GM23248 (cell line): ENCODE results near the gene ACAP3. TPM values are rescaled to one million over a fixed set of nuclear protein-coding genes. Genes with fewer than 3 reads are reported as not detected.

Experiments
- DNase-seq: peaks from one replicate; pipeline ENCODE4 v3.0.0-alpha.2; 2015
- H2AFZ ChIP-seq: fragments of 200-600 bp; sonication (generic); 2 replicates; pipeline ENCODE4 v1.6.1; 2016; ENCODE audit warnings: antibody characterized with exemption
- H3F3A ChIP-seq: fragments of 200-600 bp; sonication (generic); 2 replicates; pipeline ENCODE4 v1.6.1; 2016; ENCODE audit warnings: mild to moderate bottlenecking, antibody characterized with exemption, mixed run types; ENCODE audit not compliant: insufficient read depth
- H3K27ac ChIP-seq: fragments of 200-600 bp; sonication (generic); 2 replicates; pipeline ENCODE4 v1.5.1; 2016; ENCODE audit warnings: mild to moderate bottlenecking
- H3K27me3 ChIP-seq: fragments of 200-600 bp; sonication (generic); replicated peaks from 2 replicates; pipeline ENCODE4 v1.6.1; 2016; ENCODE audit warnings: mild to moderate bottlenecking; ENCODE audit not compliant: insufficient read depth
- H3K36me3 ChIP-seq: fragments of 200-600 bp; sonication (generic); 2 replicates; pipeline ENCODE4 v1.6.1; 2016; ENCODE audit warnings: low read depth, mild to moderate bottlenecking
- H3K4me1 ChIP-seq: fragments of 200-600 bp; sonication (generic); 2 replicates; pipeline ENCODE4 v1.6.1; 2016; ENCODE audit warnings: mild to moderate bottlenecking; ENCODE audit not compliant: insufficient read depth
- H3K4me2 ChIP-seq: fragments of 200-600 bp; sonication (generic); one replicate; pipeline ENCODE4 v1.6.1; 2016; ENCODE audit warnings: mild to moderate bottlenecking; ENCODE audit not compliant: unreplicated experiment
- H3K4me3 ChIP-seq: fragments of 200-600 bp; sonication (generic); 2 replicates; pipeline ENCODE4 v1.5.1; 2016; ENCODE audit warnings: mild to moderate bottlenecking
- H3K79me2 ChIP-seq: fragments of 200-600 bp; sonication (generic); 2 replicates; pipeline ENCODE4 v1.6.1; 2016; ENCODE audit warnings: mild to moderate bottlenecking; ENCODE audit not compliant: insufficient read depth
- H3K9ac ChIP-seq: fragments of 200-600 bp; sonication (generic); 2 replicates; pipeline ENCODE4 v1.6.1; 2016; ENCODE audit warnings: mild to moderate bottlenecking
- H3K9me2 ChIP-seq: fragments of 200-600 bp; sonication (generic); 2 replicates; pipeline ENCODE4 v1.6.1; 2016; ENCODE audit warnings: mixed run types, mild to moderate bottlenecking, moderate library complexity; ENCODE audit not compliant: insufficient read depth
- H3K9me3 ChIP-seq: fragments of 200-600 bp; sonication (generic); one replicate; pipeline ENCODE4 v1.6.1; 2017; ENCODE audit warnings: low read depth
- H4K20me1 ChIP-seq: fragments of 200-600 bp; sonication (generic); 2 replicates; pipeline ENCODE4 v1.6.0; 2016; ENCODE audit not compliant: insufficient read depth
- EZH2 ChIP-seq: fragments of 200-600 bp; sonication (generic); IDR thresholded peaks from 2 replicates; pipeline ENCODE4 v1.6.1; 2018; ENCODE audit warnings: antibody characterized with exemption, mild to moderate bottlenecking; ENCODE audit not compliant: insufficient read depth, poor library complexity, severe bottlenecking
- EZH2phosphoT487 ChIP-seq: fragments of 200-600 bp; sonication (generic); IDR thresholded peaks from 2 replicates; pipeline ENCODE4 v1.6.1; 2018; ENCODE audit warnings: antibody characterized with exemption, moderate library complexity, mild to moderate bottlenecking, low read depth; ENCODE audit not compliant: insufficient read depth
- WGBS, 2 experiments: methylation state at CpG; one replicate each; pipeline ENCODE4 v1.1.6; 2015 to 2017; ENCODE audit warnings: low lambda C conversion rate in 2 of 2, low coverage in 1 of 2; ENCODE audit errors: missing lambda C conversion rate in 2 of 2; 5-methylcytosine and 5-hydroxymethylcytosine counted together
- in situ Hi-C: fragments of 300-500 bp; cut with MboI; formaldehyde crosslinking; loops from 2 replicates; pipeline ENCODE4 v1.15.0; 2020
- microRNA-seq: library from miRNA; unstranded; fragments of <30 nt; microRNA quantifications from one replicate; pipeline ENCODE4, GENCODE V29; 2016; ENCODE audit warnings: borderline number of aligned reads
- polyA plus RNA-seq: library from polyadenylated mRNA; unstranded; fragments of >200 nt; fragmentation: Nextera tagmentation; extraction: Ambion mirVana; gene quantifications from 2 replicates; pipeline ENCODE4 v1.2.1, GENCODE V29; 2016
- small RNA-seq: library from RNA; depleted of rRNA; stranded (forward); fragments of <200 nt; gene quantifications from one replicate; pipeline ENCODE3, GENCODE V24; 2014; ENCODE audit warnings: low read depth, low replicate concordance
- total RNA-seq: library from RNA; depleted of rRNA; stranded (reverse); fragments of >200 nt; shearing (Covaris generic); gene quantifications from 2 replicates; pipeline ENCODE4 v1.2.3, GENCODE V29; 2014; rRNA removed

The ACAP3 gene
- total and polyA plus RNA-seq, 2 experiments from 2014 or later, result 11.8 to 68.0 TPM

DNA sequence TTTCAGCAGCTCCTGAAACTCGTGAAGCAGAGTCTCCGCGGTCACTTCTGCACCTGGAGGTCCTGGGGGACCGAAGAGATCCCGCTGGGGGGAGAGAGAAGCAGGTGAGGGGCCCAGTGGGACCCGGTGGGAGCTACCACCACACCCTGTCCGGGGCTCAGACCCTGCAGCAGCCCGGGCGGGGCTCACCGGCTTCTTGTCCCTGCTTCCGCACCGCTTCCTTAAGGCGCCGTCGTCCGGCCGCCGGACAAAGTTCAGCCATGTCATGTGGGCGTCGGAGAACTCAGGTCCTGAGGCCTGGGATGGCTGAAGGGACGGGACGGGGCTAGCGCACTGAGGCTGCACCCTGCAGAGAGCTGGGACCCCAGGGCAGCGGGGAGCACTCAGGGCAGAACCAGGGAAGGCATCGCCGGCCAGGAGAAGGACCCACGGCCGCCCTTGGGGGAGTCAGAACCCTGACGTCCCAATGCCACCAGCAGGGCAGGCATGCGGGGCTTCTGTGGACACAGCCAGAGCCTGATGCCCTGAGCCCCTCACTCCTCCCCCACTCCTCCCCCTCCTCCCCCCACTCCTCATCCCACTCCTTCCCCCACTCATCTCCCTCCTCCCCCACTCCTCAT, 63.4 kb downstream of the ACAP3 start:
- Histone ChIP-seq H3K27ac (no peak overlapping the region), H3K9ac (no peak overlapping the region), H3K9me2 (no peaks in the 10 kb centered on the region), H3K4me3 (no peak overlapping the region), H3K9me3 (no peaks in the 10 kb centered on the region), H3K36me3 (no peaks in the 10 kb centered on the region), H2AFZ (no peak overlapping the region), H4K20me1 (no peaks in the 10 kb centered on the region), H3K27me3 (no peaks in the 10 kb centered on the region), H3F3A (no peaks in the 10 kb centered on the region), H3K4me1 (no peaks in the 10 kb centered on the region), H3K79me2 (no peaks in the 10 kb centered on the region), H3K4me2 (no peak overlapping the region)
- TF ChIP-seq EZH2 (no peak), EZH2phosphoT487 (no peak)
- DNase-seq, result peak; percentile 11
- in situ Hi-C loops, result no loop called here
- WGBS, 2 experiments, result 79 to 89% methylated on average over 24 to 30 of the region's 30 CpGs

DNA sequence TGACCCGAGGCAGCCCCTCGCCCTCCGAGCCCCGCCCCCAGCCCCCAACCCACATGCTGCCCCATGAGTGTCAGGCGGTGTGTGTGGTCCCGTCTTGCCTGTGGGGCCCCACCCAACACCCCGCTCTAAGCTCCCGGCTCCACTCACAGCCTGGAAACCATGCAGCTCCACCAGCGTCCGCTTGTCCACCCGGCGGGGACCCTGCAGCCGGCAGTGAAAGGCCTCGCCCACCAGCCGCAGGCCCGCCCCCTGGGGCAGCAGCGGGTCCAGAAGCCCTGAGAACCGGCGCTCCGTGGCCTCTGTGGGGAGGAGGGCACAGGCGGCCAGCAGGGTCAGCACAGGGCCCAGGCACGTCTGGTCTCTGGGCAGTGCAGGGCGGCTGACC, 63.9 kb downstream of the ACAP3 start:
- Histone ChIP-seq H3K4me3 (no peak overlapping the region), H3K27ac (no peak overlapping the region), H3K4me1 (no peaks in the 10 kb centered on the region), H3K27me3 (no peaks in the 10 kb centered on the region), H3K79me2 (no peaks in the 10 kb centered on the region), H3K9ac (no peak overlapping the region), H3F3A (no peaks in the 10 kb centered on the region), H2AFZ (no peak overlapping the region), H3K9me3 (no peaks in the 10 kb centered on the region), H3K9me2 (no peaks in the 10 kb centered on the region), H4K20me1 (no peaks in the 10 kb centered on the region), H3K4me2 (no peak overlapping the region), H3K36me3 (no peaks in the 10 kb centered on the region)
- in situ Hi-C loops, result no loop called here
- TF ChIP-seq EZH2 (no peak), EZH2phosphoT487 (no peak)
- 71 to 73% methylated on average over 13 to 23 of the region's 23 CpGs for WGBS, 2 experiments
- peak; percentile 20 for DNase-seq

DNA sequence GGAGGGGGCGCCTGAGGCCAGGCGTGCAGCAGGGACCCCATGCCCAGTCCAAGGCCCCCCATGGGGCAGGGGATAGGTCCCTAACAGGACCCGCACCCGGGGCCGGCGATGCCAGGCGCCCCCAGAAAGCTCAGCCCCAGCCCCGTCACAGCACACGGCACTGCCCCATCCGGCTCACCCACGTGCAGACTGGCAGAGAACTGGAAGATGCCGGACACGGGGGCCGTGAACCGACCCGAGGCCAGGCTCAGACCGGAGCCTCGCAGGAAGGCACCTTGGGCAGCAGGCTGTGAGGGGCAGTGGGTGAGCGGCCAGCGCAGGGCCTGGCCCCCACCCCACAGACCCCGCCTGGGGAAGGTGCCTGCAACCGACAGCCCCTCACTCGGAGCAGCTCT, 64.5 kb downstream of the ACAP3 start:
- Histone ChIP-seq H4K20me1 (no peaks in the 10 kb centered on the region), H3K79me2 (no peaks in the 10 kb centered on the region), H3F3A (no peaks in the 10 kb centered on the region), H3K27ac (no peak overlapping the region), H3K36me3 (no peaks in the 10 kb centered on the region), H3K4me1 (no peaks in the 10 kb centered on the region), H3K9ac (no peak overlapping the region), H3K9me3 (no peaks in the 10 kb centered on the region), H2AFZ (no peak overlapping the region), H3K27me3 (no peaks in the 10 kb centered on the region), H3K4me3 (no peak overlapping the region), H3K9me2 (no peaks in the 10 kb centered on the region), H3K4me2 (no peak overlapping the region)
- in situ Hi-C loops, result no loop called here
- no peak for TF ChIP-seq EZH2
- no peak for TF ChIP-seq EZH2phosphoT487
- DNase-seq, result no peak
- WGBS, 2 experiments, result 94 to 95% methylated on average over 13 to 19 of the region's 23 CpGs

DNA sequence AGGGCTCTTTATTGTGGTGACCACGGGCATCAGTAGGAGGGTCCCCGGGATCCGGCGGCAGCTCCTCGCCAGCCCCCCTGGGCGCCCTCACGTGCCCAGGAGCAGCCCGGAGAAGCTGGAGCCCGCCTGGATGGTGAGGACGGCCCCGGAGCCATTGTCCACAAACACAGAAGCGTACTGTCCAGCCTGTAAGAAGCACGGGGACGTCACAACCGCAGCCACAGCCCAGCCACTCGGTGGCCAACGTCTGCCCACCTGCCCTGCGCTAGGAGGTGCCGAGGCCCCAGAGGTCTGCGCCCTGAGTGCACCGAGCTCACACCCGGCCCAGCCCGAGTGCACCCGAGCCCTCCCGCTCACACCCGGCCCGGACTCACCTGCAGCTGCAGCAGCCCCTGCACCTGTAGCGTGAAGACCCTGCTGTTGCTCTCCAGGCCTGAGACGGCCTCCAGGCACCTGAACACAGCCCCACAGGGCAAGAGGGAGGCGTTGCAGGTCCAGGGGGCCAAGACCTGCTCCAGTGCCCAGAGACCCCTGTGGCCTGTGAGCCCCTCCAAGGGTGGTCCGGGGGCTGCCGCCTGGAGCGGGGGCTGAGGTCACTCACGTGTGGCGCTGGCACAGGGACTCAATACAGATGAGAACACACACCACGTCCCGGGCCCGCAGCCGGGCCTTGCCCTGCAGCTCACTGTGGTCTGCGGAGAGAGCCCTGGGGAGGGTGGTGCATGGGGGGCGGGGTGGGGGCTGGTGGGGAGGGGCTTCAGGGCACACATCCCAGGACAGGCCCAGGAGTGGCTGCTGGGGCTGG, 65.1 kb downstream of the ACAP3 start:
- TF ChIP-seq EZH2 (no peak), EZH2phosphoT487 (no peak)
- no peak overlapping the region for H3K27ac ChIP-seq
- H3K36me3 ChIP-seq, result no peaks in the 10 kb centered on the region
- no peaks in the 10 kb centered on the region for H3K4me1 ChIP-seq
- no peaks in the 10 kb centered on the region for H4K20me1 ChIP-seq
- H3K4me3 ChIP-seq, result no peak overlapping the region
- WGBS, 2 experiments, result 88 to 89% methylated on average over 33 to 41 of the region's 41 CpGs
- H2AFZ ChIP-seq, result no peak overlapping the region
- in situ Hi-C loops, result no loop called here
- no peaks in the 10 kb centered on the region for H3K27me3 ChIP-seq
- H3K9me3 ChIP-seq, result no peaks in the 10 kb centered on the region
- no peaks in the 10 kb centered on the region for H3K79me2 ChIP-seq
- no peaks in the 10 kb centered on the region for H3F3A ChIP-seq
- no peak for DNase-seq
- H3K9ac ChIP-seq, result no peak overlapping the region
- no peak overlapping the region for H3K4me2 ChIP-seq
- no peaks in the 10 kb centered on the region for H3K9me2 ChIP-seq

Small RNAs within 50 kb of the gene (microRNA-seq; reads per million reads assigned to microRNA genes)
- gene MIR6726, result 3.6 reads per million
- gene MIR6727, result 2.0 reads per million
- not detected for gene MIR6808

Small RNAs within 50 kb of the gene (small RNA-seq; reads per million reads assigned to genes)
- not detected for gene MIR6726

Other genes with a start within 250 kb of the ACAP3 start
- not detected in 2 replicates for gene RNF223, start 233.6 kb downstream of the ACAP3 start, total RNA-seq
- not detected in 2 replicates for gene RNF223, start 233.6 kb downstream of the ACAP3 start, polyA plus RNA-seq
- 5.2 and 13.1 TPM in 2 replicates for gene C1orf159, start 191.8 kb downstream of the ACAP3 start, total RNA-seq
- gene C1orf159, start 191.8 kb downstream of the ACAP3 start, polyA plus RNA-seq, result 11.0 and 11.4 TPM in 2 replicates
- not detected in 2 replicates for gene TTLL10, start 134.1 kb downstream of the ACAP3 start, total RNA-seq
- not detected in 2 replicates for gene TTLL10, start 134.1 kb downstream of the ACAP3 start, polyA plus RNA-seq
- not detected in 2 replicates for gene TNFRSF18, start 101.3 kb downstream of the ACAP3 start, total RNA-seq
- 0.18 TPM in 1 of 2 replicates, not detected in the other for gene TNFRSF18, start 101.3 kb downstream of the ACAP3 start, polyA plus RNA-seq
- gene TNFRSF4, start 93.8 kb downstream of the ACAP3 start, total RNA-seq, result not detected in 2 replicates
- gene TNFRSF4, start 93.8 kb downstream of the ACAP3 start, polyA plus RNA-seq, result not detected in 2 replicates
- 214 and 216 TPM in 2 replicates for gene SDF4, start 75.9 kb downstream of the ACAP3 start, total RNA-seq
- 261 and 269 TPM in 2 replicates for gene SDF4, start 75.9 kb downstream of the ACAP3 start, polyA plus RNA-seq
- gene B3GALT6, start 75.7 kb downstream of the ACAP3 start, total RNA-seq, result 50.3 and 52.5 TPM in 2 replicates
- gene B3GALT6, start 75.7 kb downstream of the ACAP3 start, polyA plus RNA-seq, result 6.5 and 8.3 TPM in 2 replicates
- 0.38 and 3.1 TPM in 2 replicates for gene C1QTNF12, start 61.2 kb downstream of the ACAP3 start, total RNA-seq
- gene C1QTNF12, start 61.2 kb downstream of the ACAP3 start, polyA plus RNA-seq, result 2.0 and 2.1 TPM in 2 replicates
- 49.7 and 51.0 TPM in 2 replicates for gene UBE2J2, start 34.1 kb downstream of the ACAP3 start, total RNA-seq
- 63.5 and 68.0 TPM in 2 replicates for gene UBE2J2, start 34.1 kb downstream of the ACAP3 start, polyA plus RNA-seq
- 0.76 and 2.5 TPM in 2 replicates for gene SCNN1D, start 27.5 kb downstream of the ACAP3 start, total RNA-seq
- gene SCNN1D, start 27.5 kb downstream of the ACAP3 start, polyA plus RNA-seq, result 0.46 and 0.55 TPM in 2 replicates
- gene PUSL1, start 667 bp upstream of the ACAP3 start, total RNA-seq, result 36.2 and 46.5 TPM in 2 replicates
- gene PUSL1, start 667 bp upstream of the ACAP3 start, polyA plus RNA-seq, result 28.3 and 30.9 TPM in 2 replicates
- 80.1 and 90.0 TPM in 2 replicates for gene INTS11, start 16.7 kb upstream of the ACAP3 start, total RNA-seq
- gene INTS11, start 16.7 kb upstream of the ACAP3 start, polyA plus RNA-seq, result 70.2 and 72.8 TPM in 2 replicates
- 30.5 and 39.0 TPM in 2 replicates for gene CPTP, start 16.9 kb upstream of the ACAP3 start, total RNA-seq
- gene CPTP, start 16.9 kb upstream of the ACAP3 start, polyA plus RNA-seq, result 28.0 and 33.2 TPM in 2 replicates
- 0.54 TPM in 1 of 2 replicates, not detected in the other for gene TAS1R3, start 23.4 kb upstream of the ACAP3 start, total RNA-seq
- gene TAS1R3, start 23.4 kb upstream of the ACAP3 start, polyA plus RNA-seq, result 0.24 TPM in 1 of 2 replicates, not detected in the other
- gene DVL1, start 41.5 kb upstream of the ACAP3 start, total RNA-seq, result 113 and 119 TPM in 2 replicates
- 8.6 and 9.9 TPM in 2 replicates for gene DVL1, start 41.5 kb upstream of the ACAP3 start, polyA plus RNA-seq
- gene MXRA8, start 50.6 kb upstream of the ACAP3 start, total RNA-seq, result 1,040 and 1,228 TPM in 2 replicates
- 584 and 609 TPM in 2 replicates for gene MXRA8, start 50.6 kb upstream of the ACAP3 start, polyA plus RNA-seq
- gene AURKAIP1, start 67.3 kb upstream of the ACAP3 start, total RNA-seq, result 118 and 120 TPM in 2 replicates
- gene AURKAIP1, start 67.3 kb upstream of the ACAP3 start, polyA plus RNA-seq, result 216 and 218 TPM in 2 replicates
- 150 and 185 TPM in 2 replicates for gene CCNL2, start 91.4 kb upstream of the ACAP3 start, total RNA-seq
- gene CCNL2, start 91.4 kb upstream of the ACAP3 start, polyA plus RNA-seq, result 151 and 199 TPM in 2 replicates
- gene MRPL20, start 99.4 kb upstream of the ACAP3 start, total RNA-seq, result 88.9 and 105 TPM in 2 replicates
- 176 and 181 TPM in 2 replicates for gene MRPL20, start 99.4 kb upstream of the ACAP3 start, polyA plus RNA-seq
- gene ANKRD65, start 113.3 kb upstream of the ACAP3 start, total RNA-seq, result 0.51 and 0.97 TPM in 2 replicates
- 0.44 and 0.70 TPM in 2 replicates for gene ANKRD65, start 113.3 kb upstream of the ACAP3 start, polyA plus RNA-seq
- gene VWA1, start 127.8 kb upstream of the ACAP3 start, total RNA-seq, result 1.4 and 2.3 TPM in 2 replicates
- 0.60 and 1.3 TPM in 2 replicates for gene VWA1, start 127.8 kb upstream of the ACAP3 start, polyA plus RNA-seq
- gene ATAD3C, start 141.8 kb upstream of the ACAP3 start, total RNA-seq, result not detected in 2 replicates
- 0.51 TPM in 1 of 2 replicates, not detected in the other for gene ATAD3C, start 141.8 kb upstream of the ACAP3 start, polyA plus RNA-seq
- gene ATAD3B, start 163.8 kb upstream of the ACAP3 start, total RNA-seq, result 20.2 and 34.7 TPM in 2 replicates
- 11.6 and 12.1 TPM in 2 replicates for gene ATAD3B, start 163.8 kb upstream of the ACAP3 start, polyA plus RNA-seq
- 45.8 and 54.5 TPM in 2 replicates for gene ATAD3A, start 204.2 kb upstream of the ACAP3 start, total RNA-seq
- 42.8 and 44.9 TPM in 2 replicates for gene ATAD3A, start 204.2 kb upstream of the ACAP3 start, polyA plus RNA-seq
- 1.1 and 3.3 TPM in 2 replicates for gene TMEM240, start 232.7 kb upstream of the ACAP3 start, total RNA-seq
- 0.44 and 0.76 TPM in 2 replicates for gene TMEM240, start 232.7 kb upstream of the ACAP3 start, polyA plus RNA-seq